ENCODE results near the gene INTS13. TPM values are rescaled to one million over a fixed set of nuclear protein-coding genes. Genes with fewer than 3 reads are reported as not detected.

Gene INTS13
- polyA plus RNA-seq, 1 donor (not counting 4 experiments of a cell fraction or from before 2014, with no cell fraction given): 38.7 TPM

DNA sequence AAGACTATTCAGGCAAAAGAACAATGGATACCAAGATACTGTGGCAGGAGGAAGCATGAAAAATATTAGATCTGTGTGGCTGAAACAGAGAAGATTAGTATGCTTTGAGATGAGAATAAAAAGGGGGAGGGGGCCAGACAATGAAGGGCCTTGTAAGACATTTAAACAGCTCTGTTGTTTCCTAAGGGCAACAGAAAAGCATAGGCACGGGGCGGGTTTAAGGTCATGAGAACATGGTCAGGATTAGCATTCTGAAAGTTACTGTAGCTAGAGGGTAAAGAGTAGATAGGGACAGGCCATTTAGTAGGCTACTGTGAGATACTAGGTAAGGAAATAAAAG is 18.6 kb downstream of the INTS13 start:
- Histone ChIP-seq H3K4me1 (ENCODE audit: control insufficient read depth, extremely low read depth, insufficient read depth, low read length) (no peaks in the 10 kb centered on the region), H2AFZ (ENCODE audit: control insufficient read depth, low read length) (no peak overlapping the region), H3K9me1 (ENCODE audit: control insufficient read depth, extremely low read depth, insufficient read depth, low read length) (no peaks in the 10 kb centered on the region), H3K36me3 (ENCODE audit: control insufficient read depth in 2 of 2, extremely low read depth in 1 of 2, insufficient read depth in 2 of 2, low read length in 2 of 2) (peaks cover 4 to 10% of the 10 kb centered on the region in 2 experiments), H3K27ac (ENCODE audit: control insufficient read depth, insufficient read depth, low read length) (no peak overlapping the region), H3K9me3 (ENCODE audit: control insufficient read depth, low read depth, low read length) (no peaks in the 10 kb centered on the region), H3K9ac (ENCODE audit: control insufficient read depth, extremely low read depth, insufficient read depth, low read length) (no peak overlapping the region), H3K4me2 (ENCODE audit: control insufficient read depth, extremely low read depth, insufficient read depth, low read depth, low read length) (no peak overlapping the region), H3K79me2 (ENCODE audit: control insufficient read depth, insufficient read depth, low read length) (no peaks in the 10 kb centered on the region), H4K20me1 (ENCODE audit: control insufficient read depth, extremely low read depth, insufficient read depth, low read length) (no peaks in the 10 kb centered on the region), H3K27me3 (ENCODE audit: control insufficient read depth, extremely low read depth, insufficient read depth, low read length) (no peaks in the 10 kb centered on the region), H3K4me3 (ENCODE audit: control insufficient read depth in 2 of 3, extremely low read depth in 1 of 3, insufficient read depth in 2 of 3, low read depth in 1 of 3, low read length in 3 of 3) (no peak overlapping the region)
- no peak for DNase-seq (ENCODE audit: low read depth, low spot score)
- FAIRE-seq: peak; percentile 26
- no peak for TF ChIP-seq EZH2 (IDR thresholded peaks at IDR 0.05; ENCODE audit: low read length)
- TF ChIP-seq, protein P1, sequence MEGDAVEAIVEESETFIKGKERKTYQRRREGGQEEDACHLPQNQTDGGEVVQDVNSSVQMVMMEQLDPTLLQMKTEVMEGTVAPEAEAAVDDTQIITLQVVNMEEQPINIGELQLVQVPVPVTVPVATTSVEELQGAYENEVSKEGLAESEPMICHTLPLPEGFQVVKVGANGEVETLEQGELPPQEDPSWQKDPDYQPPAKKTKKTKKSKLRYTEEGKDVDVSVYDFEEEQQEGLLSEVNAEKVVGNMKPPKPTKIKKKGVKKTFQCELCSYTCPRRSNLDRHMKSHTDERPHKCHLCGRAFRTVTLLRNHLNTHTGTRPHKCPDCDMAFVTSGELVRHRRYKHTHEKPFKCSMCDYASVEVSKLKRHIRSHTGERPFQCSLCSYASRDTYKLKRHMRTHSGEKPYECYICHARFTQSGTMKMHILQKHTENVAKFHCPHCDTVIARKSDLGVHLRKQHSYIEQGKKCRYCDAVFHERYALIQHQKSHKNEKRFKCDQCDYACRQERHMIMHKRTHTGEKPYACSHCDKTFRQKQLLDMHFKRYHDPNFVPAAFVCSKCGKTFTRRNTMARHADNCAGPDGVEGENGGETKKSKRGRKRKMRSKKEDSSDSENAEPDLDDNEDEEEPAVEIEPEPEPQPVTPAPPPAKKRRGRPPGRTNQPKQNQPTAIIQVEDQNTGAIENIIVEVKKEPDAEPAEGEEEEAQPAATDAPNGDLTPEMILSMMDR (optimal IDR thresholded peaks at IDR 0.05 in 1 of 3, IDR thresholded peaks at IDR 0.05 in 1 of 3, conservative IDR thresholded peaks at IDR 0.05 in 1 of 3; ENCODE audit: extremely low read depth in 1 of 3, insufficient read depth in 2 of 3, low read length in 3 of 3): no peak
- dilution Hi-C loops (cut with MboI; ENCODE audit: extremely low pct_ligation_motif_present, low sequenced_read_pairs): no loop called here

DNA sequence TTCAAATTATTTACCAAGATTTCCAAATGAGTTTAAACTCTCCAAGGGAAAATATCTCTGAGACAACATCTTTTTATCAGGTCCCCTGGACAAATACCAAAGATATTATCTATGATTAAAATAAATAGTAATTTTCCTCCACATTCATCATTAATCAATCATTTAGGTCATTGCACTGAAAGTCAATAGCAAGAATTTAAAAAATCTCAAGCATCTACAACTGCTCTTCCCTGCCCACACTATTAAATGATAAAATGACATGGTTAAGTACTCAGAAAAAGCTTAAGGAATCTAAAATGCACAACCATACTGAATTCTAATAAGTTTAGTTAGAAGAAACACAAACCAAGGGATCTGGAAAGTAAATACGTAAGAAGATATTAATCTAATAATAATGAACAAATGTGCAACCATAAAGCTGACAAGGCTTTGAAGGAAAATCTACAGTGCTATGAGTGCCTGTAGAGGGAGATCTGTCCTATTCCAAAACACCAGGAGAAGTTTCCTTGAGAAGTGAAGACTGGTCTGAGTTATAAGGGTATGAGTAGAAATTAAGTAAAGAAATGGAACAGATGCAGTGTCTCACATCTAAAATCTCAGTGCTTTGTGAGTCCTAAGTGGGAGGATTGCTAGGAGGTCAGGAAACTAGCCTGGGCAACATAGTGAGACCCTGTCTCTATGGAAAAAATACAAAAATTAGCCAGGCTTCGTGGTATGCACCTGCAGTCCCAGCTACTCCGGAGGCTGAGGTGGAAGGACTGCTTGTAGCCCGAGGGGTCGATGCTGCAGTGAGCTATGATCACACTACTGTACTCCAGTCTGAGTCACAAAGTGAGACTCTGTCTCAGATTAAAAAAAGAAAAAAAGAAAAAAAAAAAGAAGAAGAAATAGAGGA is 19.2 kb downstream of the INTS13 start:
- Histone ChIP-seq H3K27ac (ENCODE audit: control insufficient read depth, insufficient read depth, low read length) (no peak overlapping the region), H3K27me3 (ENCODE audit: control insufficient read depth, extremely low read depth, insufficient read depth, low read length) (no peaks in the 10 kb centered on the region), H2AFZ (ENCODE audit: control insufficient read depth, low read length) (no peak overlapping the region), H3K9ac (ENCODE audit: control insufficient read depth, extremely low read depth, insufficient read depth, low read length) (no peak overlapping the region), H4K20me1 (ENCODE audit: control insufficient read depth, extremely low read depth, insufficient read depth, low read length) (no peaks in the 10 kb centered on the region), H3K36me3 (ENCODE audit: control insufficient read depth in 2 of 2, extremely low read depth in 1 of 2, insufficient read depth in 2 of 2, low read length in 2 of 2) (peaks cover 3 to 7% of the 10 kb centered on the region in 2 experiments), H3K9me1 (ENCODE audit: control insufficient read depth, extremely low read depth, insufficient read depth, low read length) (no peaks in the 10 kb centered on the region), H3K4me3 (ENCODE audit: control insufficient read depth in 2 of 3, extremely low read depth in 1 of 3, insufficient read depth in 2 of 3, low read depth in 1 of 3, low read length in 3 of 3) (no peak overlapping the region), H3K9me3 (ENCODE audit: control insufficient read depth, low read depth, low read length) (no peaks in the 10 kb centered on the region), H3K4me1 (ENCODE audit: control insufficient read depth, extremely low read depth, insufficient read depth, low read length) (no peaks in the 10 kb centered on the region), H3K79me2 (ENCODE audit: control insufficient read depth, insufficient read depth, low read length) (no peaks in the 10 kb centered on the region), H3K4me2 (ENCODE audit: control insufficient read depth, extremely low read depth, insufficient read depth, low read depth, low read length) (no peak overlapping the region)
- DNase-seq (ENCODE audit: low read depth, low spot score) (no peak), FAIRE-seq (no peak)
- TF ChIP-seq, protein P1 (optimal IDR thresholded peaks at IDR 0.05 in 1 of 3, IDR thresholded peaks at IDR 0.05 in 1 of 3, conservative IDR thresholded peaks at IDR 0.05 in 1 of 3; ENCODE audit: extremely low read depth in 1 of 3, insufficient read depth in 2 of 3, low read length in 3 of 3): no peak
- no peak for TF ChIP-seq EZH2 (IDR thresholded peaks at IDR 0.05; ENCODE audit: low read length)
- dilution Hi-C loops (cut with MboI; ENCODE audit: extremely low pct_ligation_motif_present, low sequenced_read_pairs): no loop called here

All from keratinocyte (primary cell).